Measurements from ENCODE around the gene ALDH1B1.

The ALDH1B1 gene

GRCh38 chr9:38423273-38423972, 30.9 kb downstream of the ALDH1B1 start:
- DNase-seq, result no peak
- no peak for TF ChIP-seq CTCF (IDR thresholded peaks at IDR 0.05; ENCODE audit: low read depth, low read length)
- Histone ChIP-seq H3K27ac (peak overlapping the region; percentile 90), H3K4me3 (ENCODE audit: low read depth, low read length) (peak overlapping the region; percentile 58), H3K27me3 (ENCODE audit: insufficient read depth, low read depth, severe bottlenecking) (no peaks in the 10 kb centered on the region), H3K36me3 (peaks cover 24% of the 10 kb centered on the region), H3K9me3 (ENCODE audit: severe bottlenecking) (no peaks in the 10 kb centered on the region)

- peaks cover 19% of the 10 kb centered on the region for H3K36me3 ChIP-seq
- peak; percentile 72 for DNase-seq
- peak within 1 kb of the TSS; percentile 90 for H3K27ac ChIP-seq
- TF ChIP-seq CTCF (IDR thresholded peaks at IDR 0.05; ENCODE audit: low read depth, low read length), result no peak
- no peaks in the 10 kb centered on the region for H3K9me3 ChIP-seq (ENCODE audit: severe bottlenecking)
- peak within 1 kb of the TSS; percentile 58 for H3K4me3 ChIP-seq (ENCODE audit: low read depth, low read length)
- no peaks in the 10 kb centered on the region for H3K27me3 ChIP-seq (ENCODE audit: insufficient read depth, low read depth, severe bottlenecking)
Observed at GRCh38 chr9:38423973-38424843, 31.7 kb downstream of the ALDH1B1 start, which contains the start of gene IGFBPL1. Gene IGFBPL1 (minus strand): TSS chr9:38424454. CDS start chr9:38424424, 30 bp downstream.

- peaks cover 17% of the 10 kb centered on the region for H3K36me3 ChIP-seq
- no peaks in the 10 kb centered on the region for H3K9me3 ChIP-seq (ENCODE audit: severe bottlenecking)
- no peak for TF ChIP-seq CTCF (IDR thresholded peaks at IDR 0.05; ENCODE audit: low read depth, low read length)
- H3K4me3 ChIP-seq (ENCODE audit: low read depth, low read length), result peak overlapping the region; percentile 58
- no peaks in the 10 kb centered on the region for H3K27me3 ChIP-seq (ENCODE audit: insufficient read depth, low read depth, severe bottlenecking)
- H3K27ac ChIP-seq, result no peak overlapping the region
- no peak for DNase-seq
Observed at GRCh38 chr9:38424918-38425317, 32.4 kb downstream of the ALDH1B1 start.

GRCh38 chr9:38428062-38428461, 35.6 kb downstream of the ALDH1B1 start:
- Histone ChIP-seq H3K9me3 (ENCODE audit: severe bottlenecking) (no peaks in the 10 kb centered on the region), H3K36me3 (no peaks in the 10 kb centered on the region), H3K4me3 (ENCODE audit: low read depth, low read length) (no peak overlapping the region), H3K27me3 (ENCODE audit: insufficient read depth, low read depth, severe bottlenecking) (no peaks in the 10 kb centered on the region), H3K27ac (no peak overlapping the region)
- TF ChIP-seq CTCF (IDR thresholded peaks at IDR 0.05; ENCODE audit: low read depth, low read length), result no peak
- no peak for DNase-seq

- DNase-seq, result no peak
- Histone ChIP-seq H3K27ac (no peak overlapping the region), H3K4me3 (ENCODE audit: low read depth, low read length) (no peak overlapping the region), H3K27me3 (ENCODE audit: insufficient read depth, low read depth, severe bottlenecking) (no peaks in the 10 kb centered on the region), H3K36me3 (no peaks in the 10 kb centered on the region), H3K9me3 (ENCODE audit: severe bottlenecking) (no peaks in the 10 kb centered on the region)
- no peak for TF ChIP-seq CTCF (IDR thresholded peaks at IDR 0.05; ENCODE audit: low read depth, low read length)
Observed at GRCh38 chr9:38431116-38431515, 38.6 kb downstream of the ALDH1B1 start.
